Fibroblast of pulmonary artery (primary cell): Measurements from ENCODE around the gene LRP1.
A peak's percentile ranks its signal among the peaks of the same experiment; 100 is the strongest.

Source experiments
- DNase-seq: peaks from one replicate; pipeline ENCODE4 v3.0.0-alpha.2; 2010; ENCODE audit warnings: low read depth
- H3K4me3 ChIP-seq: replicated peaks from 2 replicates; pipeline ENCODE4 v1.5.1; 2011; ENCODE audit warnings: low read depth, mild to moderate bottlenecking, control low read depth, low read length, moderate library complexity
- CTCF ChIP-seq: IDR thresholded peaks from 2 replicates; pipeline ENCODE4 v1.5.1; 2011; ENCODE audit warnings: mild to moderate bottlenecking, control low read depth, low read length, inconsistent platforms; ENCODE audit errors: missing control alignments

The LRP1 gene

GRCh38 chr12:57090924-57091637, 37.2 kb upstream of the LRP1 start:
- no peak for DNase-seq
- no peak for TF ChIP-seq CTCF

GRCh38 chr12:57091638-57092528, 36.4 kb upstream of the LRP1 start:
- H3K4me3 ChIP-seq, result peak overlapping the region; percentile 94

More at GRCh38 chr12:57090924-57091637, 37.2 kb upstream of the LRP1 start:
- H3K4me3 ChIP-seq, result peak overlapping the region; percentile 94

GRCh38 chr12:57092529-57092862, 35.8 kb upstream of the LRP1 start:
- no peak for DNase-seq
- no peak for TF ChIP-seq CTCF
- H3K4me3 ChIP-seq, result peak overlapping the region; percentile 21

More at GRCh38 chr12:57091638-57092528, 36.4 kb upstream of the LRP1 start:
- DNase-seq, result no peak
- TF ChIP-seq CTCF, result no peak

- H3K4me3 ChIP-seq, result no peak overlapping the region
- DNase-seq, result no peak
- no peak for TF ChIP-seq CTCF
Observed at GRCh38 chr12:57092876-57093414, 35.3 kb upstream of the LRP1 start.

GRCh38 chr12:57093415-57094207, 34.7 kb upstream of the LRP1 start:
- TF ChIP-seq CTCF, result peak; percentile 55
- DNase-seq, result peak; percentile 86
- peak overlapping the region; percentile 33 for H3K4me3 ChIP-seq
